ENCODE results near the gene ITGAE.
"Not testable (repeated sequence)": the region's sequence is repeated elsewhere in the genome, so short reads cannot be mapped to it uniquely, and the experiment has no call there.

Gene ITGAE

DNA sequence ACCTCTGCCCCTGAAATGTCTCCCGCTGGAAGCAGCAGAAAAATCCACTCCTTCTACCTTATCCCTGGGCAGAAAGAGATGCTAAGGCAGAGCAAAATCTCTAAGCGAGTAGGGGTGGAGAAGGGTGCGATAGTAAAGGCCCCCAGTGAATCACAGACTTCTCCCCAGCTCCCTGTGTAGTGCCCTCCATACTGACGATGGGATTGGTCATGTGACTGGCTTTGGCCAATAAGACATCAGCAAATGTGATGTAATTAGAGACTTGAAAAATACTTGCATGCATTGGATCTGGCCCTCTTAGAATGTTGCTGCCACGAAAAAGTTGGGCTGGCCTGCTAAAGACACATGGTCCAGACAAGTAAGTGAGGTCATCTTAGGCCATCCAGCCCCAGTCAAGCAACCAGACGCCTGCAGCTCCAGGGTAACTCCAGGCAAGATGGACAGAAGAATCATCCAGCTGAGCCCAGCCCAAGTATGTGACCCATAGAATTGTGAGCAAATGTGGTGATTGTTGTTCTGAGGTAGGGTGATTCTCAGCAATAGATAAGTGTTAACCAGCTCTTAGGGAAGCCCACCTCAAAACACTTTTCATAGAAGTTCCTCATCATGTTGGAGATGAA, 41.3 kb downstream of the ITGAE start:
- no peak for DNase-seq

GRCh38 chr17:3755335-3756030, 45.5 kb downstream of the ITGAE start:
- no peak for DNase-seq

DNA sequence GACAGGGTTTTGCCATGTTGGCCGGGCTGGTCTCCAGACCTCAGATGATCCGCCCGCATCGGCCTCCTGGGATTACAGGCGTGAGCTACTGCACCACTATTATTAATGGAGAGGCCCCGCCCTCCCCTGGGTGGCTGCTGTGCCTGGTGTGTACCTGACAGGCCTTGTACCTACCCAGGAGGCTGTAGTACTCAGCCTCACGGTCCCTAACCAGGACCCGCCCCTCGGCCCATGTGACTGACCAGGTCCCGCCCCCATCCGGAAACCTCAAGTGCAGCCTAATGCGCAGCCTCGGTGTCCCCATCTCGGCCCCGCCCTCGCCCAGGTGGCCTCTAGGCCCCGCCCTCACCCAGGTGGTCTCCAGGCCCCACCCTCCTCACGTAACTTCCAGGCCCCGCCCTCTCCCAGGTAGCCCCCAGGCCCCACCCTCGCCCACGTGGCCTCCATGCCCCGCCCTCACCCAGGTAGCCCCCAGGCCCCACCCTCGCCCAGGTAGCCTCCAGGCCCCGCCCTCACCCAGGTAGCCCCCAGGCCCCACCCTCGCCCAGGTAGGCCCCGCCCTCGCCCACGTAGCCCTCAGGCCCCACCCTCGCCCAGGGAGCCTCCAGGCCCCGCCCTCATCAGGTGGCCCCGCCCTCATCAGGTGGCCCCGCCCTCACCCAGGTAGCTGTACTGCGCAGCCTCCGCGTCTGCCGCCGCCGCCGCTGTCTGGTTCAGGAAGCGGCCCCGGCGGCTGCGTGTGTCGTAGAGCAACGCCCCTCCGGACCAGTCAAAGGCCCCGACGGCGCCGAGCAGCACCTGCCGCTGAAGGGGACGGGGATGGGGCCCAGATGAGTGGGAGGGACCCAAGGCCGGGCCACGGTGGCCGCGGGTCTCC, 46.3 kb downstream of the ITGAE start:
- DNase-seq = peak; percentile 86

DNA sequence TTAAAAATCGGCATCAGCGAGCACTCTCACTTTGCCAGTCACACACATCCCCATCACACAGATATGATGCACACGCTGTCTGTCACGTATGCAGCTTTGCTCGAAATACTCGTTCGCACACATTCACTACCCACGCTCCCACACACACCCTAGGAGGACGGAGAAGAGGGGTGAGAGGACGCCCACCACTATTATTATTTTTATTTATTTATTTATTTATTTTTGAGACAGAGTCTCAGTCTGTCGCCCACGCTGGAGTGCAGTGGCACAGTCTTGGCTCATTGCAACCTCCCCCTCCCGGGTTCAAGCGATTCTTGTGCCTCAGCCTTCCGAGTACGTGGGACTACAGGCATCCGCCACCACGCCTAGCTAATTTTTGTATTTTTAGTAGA, 46.9 kb downstream of the ITGAE start:
- no peak for DNase-seq

- no peak for DNase-seq
These were observed 47.4 kb downstream of the ITGAE start for GRCh38 chr17:3753624-3754023.

GRCh38 chr17:3751836-3752235, 49.2 kb downstream of the ITGAE start:
- no peak for DNase-seq

DNA sequence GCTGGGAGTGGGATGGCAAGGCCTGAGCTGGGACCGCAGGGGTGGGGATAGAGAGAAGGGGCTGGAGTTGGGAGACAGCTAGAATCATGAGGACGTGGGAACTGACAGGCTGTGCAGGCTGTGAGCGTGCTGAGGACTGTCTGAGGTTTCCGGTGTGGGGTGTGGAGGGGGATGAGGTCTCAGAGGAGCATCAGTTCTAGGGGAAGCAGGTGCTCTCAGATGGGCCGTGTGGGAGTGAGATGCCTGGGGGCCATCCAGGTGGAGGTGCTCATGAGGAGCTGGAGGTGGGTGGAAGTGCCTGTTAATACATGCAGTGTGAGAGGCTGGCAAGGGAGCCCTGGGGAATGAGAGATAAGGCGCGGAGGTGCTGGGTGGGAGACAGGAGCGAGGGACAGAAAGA, 50.1 kb downstream of the ITGAE start:
- peak; percentile 55 for DNase-seq

GRCh38 chr17:3750296-3750695, 50.7 kb downstream of the ITGAE start:
- DNase-seq = no peak

DNA sequence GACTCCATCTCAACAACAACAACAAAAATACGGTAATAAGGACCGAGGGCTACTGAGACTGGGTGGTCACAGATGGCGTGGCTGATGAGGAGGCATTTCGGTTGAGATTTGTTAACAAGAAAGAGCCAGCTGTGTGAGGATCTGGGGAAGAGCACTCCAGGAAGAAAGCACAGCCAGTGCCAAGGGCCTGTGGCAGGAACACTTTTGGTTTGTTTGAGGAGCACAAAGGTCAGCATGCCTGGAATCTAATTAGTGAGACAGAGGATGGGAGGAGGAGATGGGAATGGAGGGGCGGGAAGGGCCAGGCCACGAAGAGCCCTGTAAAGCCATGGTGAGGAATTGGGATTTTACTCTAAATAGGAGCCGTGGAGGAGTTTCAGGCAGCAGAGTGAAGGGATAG, 52.4 kb downstream of the ITGAE start:
- no peak for DNase-seq

DNA sequence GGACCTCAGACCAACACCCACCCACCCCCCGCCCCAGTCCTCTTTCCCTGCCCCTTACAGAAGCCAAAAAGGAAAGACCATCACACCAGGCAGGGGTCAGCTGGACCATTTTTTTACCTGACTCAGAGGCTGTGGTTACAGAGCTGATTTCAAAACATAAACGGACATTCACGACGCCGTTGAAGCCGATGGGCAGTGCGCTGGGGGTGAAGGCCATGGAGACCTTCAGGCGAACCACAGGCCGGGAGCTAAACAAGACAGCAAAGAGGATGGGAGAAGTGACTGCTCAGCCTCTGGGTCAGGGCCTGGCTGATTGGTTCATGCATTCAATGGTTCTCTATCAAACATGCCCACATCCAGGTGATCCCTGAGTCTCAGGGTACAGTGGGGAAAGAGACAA, 53.2 kb downstream of the ITGAE start:
- no peak for DNase-seq

DNA sequence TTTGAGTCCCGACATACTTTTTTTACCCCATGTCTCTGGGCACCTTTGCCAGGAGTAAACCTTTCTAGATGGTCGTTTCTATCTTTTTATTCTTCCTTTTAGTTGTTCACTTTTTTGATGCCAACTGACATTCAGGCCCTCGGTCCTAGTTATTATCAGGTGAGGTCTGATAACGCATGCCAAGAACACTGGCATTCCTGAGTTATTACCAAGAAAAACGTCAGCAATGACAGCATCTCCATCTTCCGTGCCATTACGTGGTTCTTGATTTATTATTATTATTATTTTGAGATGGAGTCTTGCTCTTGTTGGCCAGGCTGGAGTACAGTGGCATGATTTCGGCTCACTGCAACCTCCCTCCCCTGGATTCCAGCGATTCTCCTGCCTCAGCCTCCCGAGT, 55.9 kb downstream of the ITGAE start:
- DNase-seq = no peak

GRCh38 chr17:3744014-3744413, 57.0 kb downstream of the ITGAE start:
- no peak for DNase-seq

DNA sequence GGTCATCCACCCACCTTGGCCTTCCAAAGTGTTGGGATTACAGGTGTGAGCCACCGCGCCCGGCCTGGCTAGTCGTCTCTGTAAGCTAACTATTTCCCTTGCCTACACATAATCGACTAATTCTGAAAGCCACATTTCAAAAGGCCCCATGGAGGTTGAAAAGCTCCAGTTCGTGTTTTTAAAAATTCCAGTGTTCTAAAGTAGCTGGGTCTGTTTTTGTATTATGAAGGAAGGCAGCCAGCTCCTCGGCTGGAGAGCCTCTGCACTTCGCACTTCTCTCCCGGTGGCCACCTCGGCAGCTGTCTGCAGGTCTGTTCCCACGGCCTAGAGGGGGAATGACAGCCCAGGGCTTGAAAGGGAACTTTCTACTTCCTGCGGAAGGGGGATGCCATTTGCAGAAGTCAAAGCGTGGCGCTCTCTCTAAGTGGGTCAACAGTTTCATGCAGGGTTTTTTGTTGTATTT, 60.3 kb downstream of the ITGAE start:
- DNase-seq = peak; percentile 66

DNA sequence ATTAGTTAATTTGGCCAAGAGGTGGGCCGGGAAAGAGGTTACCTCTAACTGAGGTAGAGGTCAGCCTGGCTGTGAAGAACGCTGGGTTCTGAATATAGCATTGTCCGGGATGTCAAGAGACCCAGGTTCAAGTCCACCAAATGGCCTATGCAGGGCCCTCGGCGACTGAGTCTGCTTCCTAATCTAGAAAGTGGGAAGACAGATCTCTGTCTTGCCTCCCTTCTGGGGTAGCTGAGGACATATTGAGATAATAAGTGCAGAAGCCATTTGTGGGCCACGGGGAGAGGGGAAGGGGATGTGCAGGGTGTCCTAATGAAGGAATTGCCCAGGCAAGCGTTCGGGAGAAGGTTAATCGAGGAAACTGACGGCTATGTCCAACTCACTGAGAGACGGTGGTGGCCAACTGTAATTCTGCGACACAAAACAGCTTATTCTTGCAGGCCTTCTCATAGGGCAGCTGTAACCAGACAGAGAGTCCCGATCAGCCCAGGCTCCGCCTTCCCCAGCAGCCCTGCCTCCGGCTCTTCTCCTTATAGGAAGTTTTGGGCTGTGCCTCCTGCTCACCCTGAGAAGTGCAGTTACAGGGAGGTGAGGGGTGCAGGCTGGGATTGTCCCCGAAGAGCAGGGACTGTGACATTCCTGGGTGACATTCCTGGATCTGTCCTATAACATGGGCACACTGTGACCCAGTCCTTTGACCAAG, 61.4 kb downstream of the ITGAE start:
- DNase-seq = no peak

DNA sequence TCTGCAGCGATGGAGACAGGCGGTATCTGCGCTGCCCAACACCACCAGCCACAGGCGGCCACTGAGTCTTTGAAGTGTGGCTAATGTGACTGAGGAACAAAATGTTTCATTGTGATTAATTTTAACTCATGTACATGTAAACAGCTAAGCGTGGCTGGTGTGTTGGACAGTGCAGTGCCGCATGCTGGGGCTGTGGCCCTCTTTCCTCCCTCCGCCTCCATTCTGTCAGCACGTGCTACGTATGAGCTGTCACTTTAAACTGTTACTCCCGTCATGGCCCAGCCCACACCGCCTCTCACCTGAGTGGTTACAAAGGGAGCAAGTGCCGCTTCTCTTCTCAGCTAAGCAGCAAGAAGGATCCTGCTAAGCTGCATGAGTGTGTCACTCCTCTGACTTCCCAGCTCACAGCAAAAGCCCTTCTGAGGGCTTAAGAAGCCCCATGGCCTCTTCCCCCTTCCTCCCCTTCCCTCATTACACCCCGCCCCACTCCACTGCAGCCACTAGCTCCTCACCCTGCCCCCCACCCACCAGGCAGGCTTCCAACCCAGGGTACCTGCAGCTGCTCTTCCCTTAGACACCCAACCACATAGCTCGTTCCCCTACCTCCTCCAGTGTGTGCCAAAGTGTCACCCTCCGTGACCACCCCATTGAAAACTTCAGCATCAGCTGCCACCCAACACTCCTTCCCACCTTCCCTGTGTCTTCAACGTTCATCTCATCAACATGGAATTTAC, 62.3 kb downstream of the ITGAE start:
- DNase-seq = peak; percentile 59

GRCh38 chr17:3735515-3735914, 65.5 kb downstream of the ITGAE start:
- no peak for DNase-seq

DNA sequence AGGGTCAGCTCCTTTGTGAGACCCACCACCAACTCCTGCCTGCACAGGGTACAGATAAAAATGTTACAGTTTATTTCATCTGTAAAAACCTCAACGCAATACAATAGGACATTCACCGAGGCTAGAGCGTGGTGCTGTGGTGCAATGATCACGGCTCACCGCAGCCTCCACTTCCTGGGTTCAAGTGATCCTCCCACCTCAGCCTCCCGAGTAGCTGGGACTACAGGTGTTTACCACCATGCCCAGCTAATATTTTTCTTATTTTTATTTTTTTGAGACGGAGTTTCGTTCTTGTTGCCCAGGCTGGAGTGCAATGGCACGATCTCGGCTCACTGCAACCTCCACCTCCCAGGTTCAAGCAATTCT, 66.1 kb downstream of the ITGAE start:
- DNase-seq = not testable (repeated sequence)

DNA sequence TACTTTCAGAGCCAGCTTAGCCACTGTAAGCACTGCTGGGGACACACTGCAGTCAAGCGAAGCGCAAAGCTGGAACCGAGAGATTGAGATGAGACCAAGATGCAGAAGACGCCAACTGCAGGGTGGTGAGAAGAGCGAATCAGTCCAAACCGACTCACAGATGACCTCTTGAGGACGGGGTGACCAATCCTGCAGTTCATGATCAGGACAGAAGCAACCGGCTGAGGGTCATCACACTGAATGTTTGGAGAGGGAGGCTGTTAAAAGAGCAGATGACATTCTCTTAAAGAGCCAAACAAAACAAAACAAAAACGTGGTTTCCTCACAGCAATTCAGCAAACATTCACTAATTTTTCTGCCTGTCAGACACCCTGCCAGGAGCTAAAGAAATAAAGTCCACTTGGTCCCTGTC, 68.8 kb downstream of the ITGAE start:
- no peak for DNase-seq

GRCh38 chr17:3730881-3731429, 70.0 kb downstream of the ITGAE start:
- no peak for DNase-seq

GRCh38 chr17:3729881-3730280, 71.1 kb downstream of the ITGAE start:
- no peak for DNase-seq

- not testable (repeated sequence) for DNase-seq
These were observed 72.9 kb downstream of the ITGAE start for GRCh38 chr17:3728099-3728498.

GRCh38 chr17:3727041-3727440, 73.9 kb downstream of the ITGAE start:
- no peak for DNase-seq
